ENCODE results near the gene USO1. TPM values are rescaled to one million over a fixed set of nuclear protein-coding genes. Genes with fewer than 3 reads are reported as not detected.

USO1 gene
- total and polyA plus RNA-seq, 2 experiments from 2014 or later = 113 to 277 TPM

GRCh38 chr4:75727073-75727472, 2.7 kb downstream of the USO1 start:
- TF ChIP-seq ETS1 (IDR thresholded peaks at IDR 0.05) (no peak), STAT1 (IDR thresholded peaks at IDR 0.05; ENCODE audit: unreplicated experiment) (no peak), POLR2AphosphoS5 (IDR thresholded peaks at IDR 0.05; ENCODE audit: low read depth) (no peak), JUNB (IDR thresholded peaks at IDR 0.05; ENCODE audit: unreplicated experiment) (no peak), CTCF (conservative IDR thresholded peaks at IDR 0.05; ENCODE audit: low read depth in 2 of 2) (no peak), EZH2phosphoT487 (IDR thresholded peaks at IDR 0.05; ENCODE audit: unreplicated experiment) (no peak), ZNF331 (CRISPR knock-in tag; IDR thresholded peaks at IDR 0.05; ENCODE audit: low read depth) (no peak), EZH2 (IDR thresholded peaks at IDR 0.05; ENCODE audit: low read depth, unreplicated experiment) (no peak), CREB1 (CRISPR knock-in tag; IDR thresholded peaks at IDR 0.05; ENCODE audit: low read depth) (no peak), ZNF114 (CRISPR knock-in tag; IDR thresholded peaks at IDR 0.05) (no peak), NANOG (IDR thresholded peaks at IDR 0.05; ENCODE audit: borderline replicate concordance) (no peak), ZNF462 (CRISPR knock-in tag; IDR thresholded peaks at IDR 0.05) (no peak)
- TF ChIP-seq, protein P1, sequence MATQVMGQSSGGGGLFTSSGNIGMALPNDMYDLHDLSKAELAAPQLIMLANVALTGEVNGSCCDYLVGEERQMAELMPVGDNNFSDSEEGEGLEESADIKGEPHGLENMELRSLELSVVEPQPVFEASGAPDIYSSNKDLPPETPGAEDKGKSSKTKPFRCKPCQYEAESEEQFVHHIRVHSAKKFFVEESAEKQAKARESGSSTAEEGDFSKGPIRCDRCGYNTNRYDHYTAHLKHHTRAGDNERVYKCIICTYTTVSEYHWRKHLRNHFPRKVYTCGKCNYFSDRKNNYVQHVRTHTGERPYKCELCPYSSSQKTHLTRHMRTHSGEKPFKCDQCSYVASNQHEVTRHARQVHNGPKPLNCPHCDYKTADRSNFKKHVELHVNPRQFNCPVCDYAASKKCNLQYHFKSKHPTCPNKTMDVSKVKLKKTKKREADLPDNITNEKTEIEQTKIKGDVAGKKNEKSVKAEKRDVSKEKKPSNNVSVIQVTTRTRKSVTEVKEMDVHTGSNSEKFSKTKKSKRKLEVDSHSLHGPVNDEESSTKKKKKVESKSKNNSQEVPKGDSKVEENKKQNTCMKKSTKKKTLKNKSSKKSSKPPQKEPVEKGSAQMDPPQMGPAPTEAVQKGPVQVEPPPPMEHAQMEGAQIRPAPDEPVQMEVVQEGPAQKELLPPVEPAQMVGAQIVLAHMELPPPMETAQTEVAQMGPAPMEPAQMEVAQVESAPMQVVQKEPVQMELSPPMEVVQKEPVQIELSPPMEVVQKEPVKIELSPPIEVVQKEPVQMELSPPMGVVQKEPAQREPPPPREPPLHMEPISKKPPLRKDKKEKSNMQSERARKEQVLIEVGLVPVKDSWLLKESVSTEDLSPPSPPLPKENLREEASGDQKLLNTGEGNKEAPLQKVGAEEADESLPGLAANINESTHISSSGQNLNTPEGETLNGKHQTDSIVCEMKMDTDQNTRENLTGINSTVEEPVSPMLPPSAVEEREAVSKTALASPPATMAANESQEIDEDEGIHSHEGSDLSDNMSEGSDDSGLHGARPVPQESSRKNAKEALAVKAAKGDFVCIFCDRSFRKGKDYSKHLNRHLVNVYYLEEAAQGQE (IDR thresholded peaks at IDR 0.05; ENCODE audit: unreplicated experiment) = no peak
- Mint-ChIP-seq H3K36me3 (ENCODE audit: low read depth) (peaks cover 6% of the 10 kb centered on the region; the same call in 1 of the 3 replicates), H3K4me1 (peaks cover 30% of the 10 kb centered on the region), H3K27me3 (ENCODE audit: insufficient read depth, low read depth, poor library complexity) (peaks cover 15% of the 10 kb centered on the region), H3K9me3 (no peaks in the 10 kb centered on the region), H3K27ac (no peak overlapping the region; the same call in 1 of the 2 replicates), H3K4me3 (peak overlapping the region; percentile 98)
- Histone ChIP-seq H3K4me1 (ENCODE audit: insufficient read depth) (peaks cover 32% of the 10 kb centered on the region), H3K36me3 (ENCODE audit: insufficient read depth) (no peaks in the 10 kb centered on the region), H3K4me2 (peak overlapping the region; percentile 80), H3K79me2 (replicated peaks; ENCODE audit: insufficient read depth) (peaks cover 94% of the 10 kb centered on the region), H4K20me1 (replicated peaks; ENCODE audit: insufficient read depth) (peaks cover 27% of the 10 kb centered on the region), H3K27me3 (ENCODE audit: insufficient read depth) (no peaks in the 10 kb centered on the region), H3K9me2 (ENCODE audit: insufficient read depth) (no peaks in the 10 kb centered on the region), H3F3A (replicated peaks; ENCODE audit: low read depth) (no peaks in the 10 kb centered on the region), H3K27ac (ENCODE audit: low read depth) (no peak overlapping the region), H2AFZ (no peak overlapping the region), H3K4me3 (peak overlapping the region; percentile 68)
- DNase-seq (ENCODE audit: low spot score) = no peak
- no peak for ATAC-seq

Data from GM23338 (cell line).